Measurements from ENCODE around the gene CPT2.

DNA sequence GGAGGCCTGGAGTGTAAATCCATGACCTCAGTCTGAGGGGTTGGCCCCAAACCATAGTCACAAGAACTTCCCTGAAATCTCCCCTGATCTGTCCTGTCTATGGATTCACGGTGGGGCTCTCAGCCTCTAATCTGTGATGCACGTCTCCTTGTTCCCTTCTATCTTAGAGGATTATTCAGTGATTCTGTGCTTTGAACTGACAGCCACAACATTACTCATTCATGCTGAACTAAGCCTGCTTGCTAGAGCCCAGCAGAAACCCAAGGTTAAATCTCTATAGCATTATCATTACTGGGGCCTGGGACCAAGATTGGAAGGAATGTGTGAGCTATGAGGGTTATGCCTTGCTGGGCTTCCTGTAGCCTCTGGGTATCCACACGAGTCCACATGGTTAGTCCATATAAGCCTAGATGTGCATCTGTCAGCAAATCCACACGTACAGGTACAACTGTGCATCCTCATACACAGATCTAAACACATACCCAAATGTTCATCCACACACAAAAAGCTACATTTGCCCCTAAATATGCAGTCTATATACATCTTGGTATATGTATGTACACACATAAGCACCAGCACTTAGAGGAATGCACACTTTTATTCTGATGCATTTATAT, 64.1 kb downstream of the CPT2 start:
- TF ChIP-seq, protein P1, sequence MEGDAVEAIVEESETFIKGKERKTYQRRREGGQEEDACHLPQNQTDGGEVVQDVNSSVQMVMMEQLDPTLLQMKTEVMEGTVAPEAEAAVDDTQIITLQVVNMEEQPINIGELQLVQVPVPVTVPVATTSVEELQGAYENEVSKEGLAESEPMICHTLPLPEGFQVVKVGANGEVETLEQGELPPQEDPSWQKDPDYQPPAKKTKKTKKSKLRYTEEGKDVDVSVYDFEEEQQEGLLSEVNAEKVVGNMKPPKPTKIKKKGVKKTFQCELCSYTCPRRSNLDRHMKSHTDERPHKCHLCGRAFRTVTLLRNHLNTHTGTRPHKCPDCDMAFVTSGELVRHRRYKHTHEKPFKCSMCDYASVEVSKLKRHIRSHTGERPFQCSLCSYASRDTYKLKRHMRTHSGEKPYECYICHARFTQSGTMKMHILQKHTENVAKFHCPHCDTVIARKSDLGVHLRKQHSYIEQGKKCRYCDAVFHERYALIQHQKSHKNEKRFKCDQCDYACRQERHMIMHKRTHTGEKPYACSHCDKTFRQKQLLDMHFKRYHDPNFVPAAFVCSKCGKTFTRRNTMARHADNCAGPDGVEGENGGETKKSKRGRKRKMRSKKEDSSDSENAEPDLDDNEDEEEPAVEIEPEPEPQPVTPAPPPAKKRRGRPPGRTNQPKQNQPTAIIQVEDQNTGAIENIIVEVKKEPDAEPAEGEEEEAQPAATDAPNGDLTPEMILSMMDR (IDR thresholded peaks at IDR 0.05) = no peak
- TF ChIP-seq POLR2A (IDR thresholded peaks at IDR 0.05) = no peak

Measured in Peyer's patch (tissue), 4 donors.